Brain microvascular endothelial cell (primary cell): ENCODE data around the gene PARD3.

Experiments used
- DNase-seq: peaks from one replicate; pipeline ENCODE4 v3.0.0-alpha.2; 2020
- H3K27ac ChIP-seq: fragments of 250-450 bp; sonication (Bioruptor Pico); 2 replicates; pipeline ENCODE4 v1.5.1; 2020; ENCODE audit warnings: mild to moderate bottlenecking, moderate library complexity
- H3K27me3 ChIP-seq: fragments of 250-450 bp; sonication (Bioruptor Pico); replicated peaks from 2 replicates; pipeline ENCODE4 v1.5.1; 2020; ENCODE audit warnings: mild to moderate bottlenecking
- H3K36me3 ChIP-seq: fragments of 250-450 bp; sonication (Bioruptor Pico); replicated peaks from 2 replicates; pipeline ENCODE4 v1.5.1; 2020; ENCODE audit warnings: mild to moderate bottlenecking
- H3K4me3 ChIP-seq: 2 replicates; pipeline ENCODE4 v1.5.1; 2011; ENCODE audit warnings: low read depth, mild to moderate bottlenecking, control low read depth, low read length, moderate library complexity
- CTCF ChIP-seq: IDR thresholded peaks from 2 replicates; pipeline ENCODE4 v1.5.1; 2011; ENCODE audit warnings: low read depth, mild to moderate bottlenecking, moderate library complexity, low read length, control low read depth, inconsistent platforms; ENCODE audit errors: missing control alignments
- in situ Hi-C: cut with HindIII; loops from 2 replicates; pipeline ENCODE4 v1.10.0; 2017; ENCODE audit warnings: low sequenced_read_pairs, low pct_ligation_motif_present

PARD3 gene

GRCh38 chr10:34473174-34474008 is 341.7 kb downstream of the PARD3 start:
- TF ChIP-seq CTCF, result no peak
- no peaks in the 10 kb centered on the region for H3K36me3 ChIP-seq
- no peak overlapping the region for H3K27ac ChIP-seq
- no peaks in the 10 kb centered on the region for H3K27me3 ChIP-seq
- in situ Hi-C loops, result no loop called here
- no peak overlapping the region for H3K4me3 ChIP-seq
- no peak for DNase-seq

GRCh38 chr10:34470307-34470706 is 344.8 kb downstream of the PARD3 start:
- Histone ChIP-seq H3K27me3 (no peaks in the 10 kb centered on the region), H3K27ac (no peak overlapping the region), H3K36me3 (no peaks in the 10 kb centered on the region), H3K4me3 (no peak overlapping the region)
- DNase-seq, result no peak
- in situ Hi-C loops, result no loop called here
- TF ChIP-seq CTCF, result no peak

- no peaks in the 10 kb centered on the region for H3K36me3 ChIP-seq
- H3K27ac ChIP-seq, result no peak overlapping the region
- TF ChIP-seq CTCF, result no peak
- no peaks in the 10 kb centered on the region for H3K27me3 ChIP-seq
- DNase-seq, result no peak
- in situ Hi-C loops, result no loop called here
- H3K4me3 ChIP-seq, result no peak overlapping the region
Observed at GRCh38 chr10:34469446-34469845, 345.6 kb downstream of the PARD3 start.

- Histone ChIP-seq H3K27me3 (no peaks in the 10 kb centered on the region), H3K4me3 (no peak overlapping the region), H3K36me3 (no peaks in the 10 kb centered on the region), H3K27ac (no peak overlapping the region)
- in situ Hi-C loops, result no loop called here
- TF ChIP-seq CTCF, result no peak
- no peak for DNase-seq
Observed at GRCh38 chr10:34467902-34468301, 347.2 kb downstream of the PARD3 start.

- no peak for DNase-seq
- TF ChIP-seq CTCF, result no peak
- in situ Hi-C loops, result no loop called here
- Histone ChIP-seq H3K36me3 (no peaks in the 10 kb centered on the region), H3K27ac (no peak overlapping the region), H3K27me3 (no peaks in the 10 kb centered on the region), H3K4me3 (no peak overlapping the region)
Observed at GRCh38 chr10:34467364-34467763, 347.7 kb downstream of the PARD3 start.

- Histone ChIP-seq H3K27ac (no peak overlapping the region), H3K4me3 (no peak overlapping the region), H3K27me3 (no peaks in the 10 kb centered on the region), H3K36me3 (no peaks in the 10 kb centered on the region)
- in situ Hi-C loops, result no loop called here
- no peak for TF ChIP-seq CTCF
- DNase-seq, result no peak
Observed at GRCh38 chr10:34465678-34466077, 349.4 kb downstream of the PARD3 start.
